HTR-8/SVneo (cell line): ENCODE measurements around the gene FHOD3.
"Not testable (repeated sequence)": the region's sequence is repeated elsewhere in the genome, so short reads cannot be mapped to it uniquely, and the experiment has no call there.

Source experiments
- DNase-seq: peaks from one replicate; pipeline ENCODE4 v3.0.0; 2011; ENCODE audit warnings: low spot score, mixed read lengths; ENCODE audit not compliant: insufficient read length
- FAIRE-seq: peaks from 2 replicates; lab custom pipeline; 2011; peaks lifted over from hg19 to GRCh38; lab: Jason Lieb, UNC

Gene FHOD3

GRCh38 chr18:36706134-36706881, 408.8 kb downstream of the FHOD3 start:
- no peak for FAIRE-seq

GRCh38 chr18:36708366-36708765, 410.9 kb downstream of the FHOD3 start:
- FAIRE-seq (no peak), DNase-seq (no peak)

More at GRCh38 chr18:36706134-36706881, 408.8 kb downstream of the FHOD3 start:
- no peak for DNase-seq

DNA sequence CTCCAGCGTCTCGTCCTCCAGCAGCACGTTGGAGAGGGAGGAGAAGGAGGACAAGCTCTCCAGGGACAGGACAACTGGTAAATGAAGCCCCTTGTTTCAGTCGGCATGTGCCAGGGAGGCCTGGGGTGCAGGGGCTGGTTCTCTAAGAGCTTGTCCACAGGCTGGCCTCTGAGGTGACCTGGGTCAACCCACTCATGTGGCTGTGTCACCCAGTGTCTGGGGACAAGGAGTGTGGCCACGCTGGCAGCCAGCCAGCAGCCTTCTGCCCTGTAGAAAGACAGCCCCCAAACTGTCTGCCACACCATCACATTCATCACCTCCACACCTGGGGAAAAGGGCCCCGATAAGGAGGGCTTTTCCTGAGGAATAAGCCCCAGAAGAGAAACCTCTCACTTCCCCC, 411.8 kb downstream of the FHOD3 start:
- no peak for FAIRE-seq
- no peak for DNase-seq

DNA sequence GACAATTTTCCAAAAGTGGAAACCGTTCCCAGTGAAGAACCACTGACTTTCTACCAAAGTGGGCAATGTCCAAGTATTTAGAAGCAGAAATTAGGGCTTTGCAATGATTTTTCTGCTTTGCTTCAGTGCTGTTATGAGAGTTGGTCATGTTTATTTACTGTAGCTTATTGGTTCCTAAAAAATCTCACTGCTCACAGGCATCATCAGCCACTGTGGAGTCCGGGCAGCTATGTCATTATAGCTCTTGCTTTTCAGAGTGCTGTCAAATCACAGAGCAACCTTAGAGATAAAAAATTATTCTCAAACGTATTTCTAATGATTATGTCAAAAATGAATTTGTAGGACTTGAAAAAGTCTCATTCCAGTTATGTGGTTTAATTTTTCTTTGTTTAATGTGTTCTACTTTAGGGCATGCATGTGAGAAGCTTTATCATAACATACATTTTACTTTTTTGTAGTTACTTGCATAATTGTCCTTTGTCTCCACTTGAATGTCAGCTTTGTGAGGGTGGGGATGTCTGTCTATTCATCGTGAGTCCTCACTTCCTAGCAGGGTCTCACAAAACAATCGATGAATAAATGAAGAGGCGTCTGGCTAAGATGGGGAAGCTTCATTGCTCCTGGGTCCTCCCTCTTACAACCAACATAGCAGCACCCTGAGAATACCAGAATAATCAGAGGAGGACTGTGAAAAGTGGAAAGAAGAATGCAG, 413.7 kb downstream of the FHOD3 start:
- FAIRE-seq: no peak

GRCh38 chr18:36711813-36712444, 414.4 kb downstream of the FHOD3 start:
- FAIRE-seq: no peak
- DNase-seq: no peak

More for the DNA sequence above, 413.7 kb downstream of the FHOD3 start:
- no peak for DNase-seq

- DNase-seq (no peak), FAIRE-seq (no peak)
These were observed 417.0 kb downstream of the FHOD3 start for GRCh38 chr18:36714476-36714875.

DNA sequence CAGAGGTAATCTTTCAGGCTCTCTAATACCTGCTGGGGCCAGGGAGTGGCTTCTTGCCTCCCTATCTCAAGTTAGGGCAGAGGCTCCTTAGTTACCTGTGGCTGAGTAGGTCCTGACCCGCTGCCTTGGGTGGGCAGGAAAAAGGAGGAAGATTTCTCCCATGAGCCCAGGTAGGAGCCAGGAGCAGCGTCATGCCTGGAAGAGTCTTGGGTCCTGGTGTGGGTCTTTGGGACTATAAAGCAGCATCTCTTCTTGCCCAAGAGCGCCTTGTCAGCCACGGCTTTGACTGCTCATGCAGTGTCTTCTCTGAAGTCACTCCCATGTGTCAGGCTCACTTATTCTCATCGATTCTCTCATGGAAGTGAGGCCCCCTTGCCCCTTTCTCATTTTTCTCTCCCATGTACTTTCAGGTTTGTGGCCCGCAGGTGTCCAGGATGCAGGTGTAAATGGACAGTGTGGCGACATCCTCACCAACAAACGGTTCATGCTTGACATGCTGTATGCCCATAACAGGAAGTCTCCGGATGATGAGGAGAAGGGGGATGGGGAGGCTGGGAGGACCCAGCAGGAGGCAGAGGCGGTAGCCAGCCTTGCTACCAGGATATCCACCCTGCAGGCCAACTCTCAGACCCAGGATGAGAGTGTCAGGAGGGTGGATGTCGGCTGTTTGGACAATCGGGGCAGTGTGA, 420.1 kb downstream of the FHOD3 start:
- no peak for DNase-seq
- FAIRE-seq: no peak

GRCh38 chr18:36718705-36719328, 421.3 kb downstream of the FHOD3 start:
- DNase-seq (no peak), FAIRE-seq (no peak)

- FAIRE-seq (no peak), DNase-seq (no peak)
These were observed 422.1 kb downstream of the FHOD3 start for GRCh38 chr18:36719630-36720029.

GRCh38 chr18:36721351-36721750, 423.8 kb downstream of the FHOD3 start:
- not testable (repeated sequence) for FAIRE-seq, DNase-seq

GRCh38 chr18:36724169-36724568, 426.7 kb downstream of the FHOD3 start:
- FAIRE-seq: no peak

DNA sequence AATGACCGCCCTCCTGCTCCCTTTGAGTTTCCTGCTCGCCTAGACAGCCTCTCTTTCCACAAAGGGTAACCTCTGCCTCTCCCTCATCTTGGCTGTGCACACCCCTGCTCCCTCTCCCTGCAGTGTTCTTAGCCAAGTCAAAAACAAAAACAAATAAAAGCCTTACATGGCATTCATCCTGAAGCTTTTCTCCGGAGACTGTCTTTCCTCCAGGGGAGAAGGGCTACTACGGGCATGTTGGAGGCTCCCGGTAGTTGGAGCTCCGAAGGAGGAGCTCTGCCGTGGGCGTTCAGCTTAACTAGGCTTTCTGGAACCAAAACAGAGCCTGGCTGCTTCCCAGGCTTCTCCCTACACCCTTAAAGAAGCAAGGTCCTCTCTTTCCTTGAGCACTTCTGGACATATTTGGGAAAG, 427.1 kb downstream of the FHOD3 start:
- no peak for DNase-seq
- no peak for FAIRE-seq

More at GRCh38 chr18:36724169-36724568, 426.7 kb downstream of the FHOD3 start:
- DNase-seq: no peak

DNA sequence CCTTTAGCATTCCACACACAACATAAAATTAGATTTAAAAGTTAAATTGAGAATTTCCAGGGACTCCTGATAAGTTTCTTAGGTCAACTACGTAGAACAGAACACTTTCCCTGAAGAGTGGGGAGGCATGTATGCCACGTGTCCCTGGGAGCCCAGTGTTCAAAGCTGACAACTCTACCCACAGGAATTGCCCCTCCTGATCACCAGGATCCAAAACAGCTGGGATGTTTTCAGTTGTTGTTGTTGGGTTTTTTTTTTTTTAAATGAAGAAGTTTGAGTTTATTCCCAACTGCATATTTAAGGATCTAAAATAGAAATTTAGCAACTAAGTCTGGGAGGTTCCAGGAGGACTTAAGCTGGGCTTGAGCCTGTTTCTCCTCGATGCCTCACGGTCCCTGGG, 430.8 kb downstream of the FHOD3 start:
- FAIRE-seq (no peak), DNase-seq (no peak)

GRCh38 chr18:36729197-36729596, 431.7 kb downstream of the FHOD3 start:
- FAIRE-seq (no peak), DNase-seq (no peak)

DNA sequence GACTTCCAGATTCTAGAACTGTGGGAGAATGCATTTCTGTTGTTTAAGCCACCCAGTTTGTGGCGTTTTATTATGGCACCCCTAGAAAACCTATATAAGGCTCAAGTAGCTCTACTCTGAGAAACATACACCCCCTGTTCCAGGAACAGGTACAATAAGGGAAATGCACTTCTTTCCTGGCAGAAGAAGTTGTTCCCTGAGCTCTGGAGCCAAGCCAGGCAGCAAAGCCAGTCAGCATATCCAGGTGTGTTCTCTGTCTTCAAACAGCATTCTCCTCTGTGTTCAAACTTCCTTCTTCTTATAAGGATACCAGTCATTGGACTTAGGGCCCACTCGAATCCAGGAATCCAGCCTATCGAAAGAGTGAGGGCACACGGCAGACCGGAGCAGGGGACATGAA, 434.8 kb downstream of the FHOD3 start:
- FAIRE-seq (no peak), DNase-seq (no peak)

- DNase-seq (no peak), FAIRE-seq (no peak)
These were observed 435.6 kb downstream of the FHOD3 start for GRCh38 chr18:36733150-36733549.

DNA sequence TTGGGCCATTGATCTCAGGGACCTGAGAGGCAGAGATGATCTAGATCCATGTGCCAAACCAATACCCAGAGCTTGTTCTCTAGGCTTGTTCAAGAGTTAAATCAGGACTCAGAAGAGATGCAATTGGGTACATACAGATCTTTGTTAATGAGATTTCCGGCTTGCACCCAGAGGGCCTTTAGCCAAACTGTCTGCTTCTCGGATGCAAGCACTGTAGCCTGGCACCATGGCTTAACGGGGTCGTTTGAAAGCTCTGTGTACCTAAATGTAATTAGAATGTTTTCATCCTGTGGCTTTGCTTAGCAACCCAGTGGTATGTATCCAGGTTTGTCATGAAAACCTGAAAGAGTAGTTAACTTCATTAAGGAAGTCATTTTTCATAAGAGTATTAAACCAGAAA, 437.1 kb downstream of the FHOD3 start:
- no peak for FAIRE-seq

GRCh38 chr18:36735130-36735529, 437.6 kb downstream of the FHOD3 start:
- DNase-seq: no peak
- no peak for FAIRE-seq

More for the DNA sequence above, 437.1 kb downstream of the FHOD3 start:
- DNase-seq: no peak

- no peak for DNase-seq
- FAIRE-seq: no peak
These were observed 438.6 kb downstream of the FHOD3 start for GRCh38 chr18:36736094-36736493.

DNA sequence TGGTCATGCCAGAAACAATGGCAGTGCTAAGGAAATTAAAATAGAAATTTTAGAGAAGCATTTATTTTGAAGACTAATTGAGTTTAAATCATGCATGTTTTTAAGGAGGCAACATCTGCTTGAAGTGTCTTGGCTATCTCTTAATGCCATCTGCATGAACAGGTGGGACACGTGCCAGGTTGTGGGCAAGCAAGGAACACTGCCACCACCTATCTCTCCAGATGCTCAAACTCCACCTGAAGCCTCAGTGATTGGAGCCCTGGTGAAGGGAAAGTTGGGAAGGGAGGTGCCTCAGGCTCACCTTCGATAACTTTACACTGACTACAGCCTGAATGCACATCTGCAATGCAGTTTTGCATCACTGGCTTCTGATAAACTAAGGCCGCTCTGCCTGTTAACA, 439.8 kb downstream of the FHOD3 start:
- DNase-seq (no peak), FAIRE-seq (no peak)
